HepG2 (cell line): ENCODE data around the gene PRRC2A. TPM values are rescaled to one million over a fixed set of nuclear protein-coding genes. Genes with fewer than 3 reads are reported as not detected.

Experiments
- ATAC-seq: fragments of 200-7000 bp; cut with Tn5 transposase; 3 replicates; pipeline ENCODE4 v1.9.1; 2020; ENCODE audit warnings: mild to moderate bottlenecking, moderate library complexity
- BruUV-seq: library from RNA; stranded (reverse); fragments of 400-500 nt; replicated peaks from 2 replicates; lab custom pipeline; 2021; lab: Mats Ljungman, UMichigan
- CTCF ChIA-PET: fragments of 300-600 bp; formaldehyde crosslinking; extraction: SDS; loops from one replicate; lab custom pipeline; 2021; ENCODE audit warnings: low total read pairs, inconsistent platforms, low intra/inter-chr PET ratio; lab: Yijun Ruan, JAX
- POLR2A ChIA-PET: fragments of 350-600 bp; sonication (Branson Sonifier 250); formaldehyde crosslinking; loops from one replicate; lab custom pipeline; 2020; ENCODE audit warnings: antibody characterized with exemption, inconsistent platforms; lab: Yijun Ruan, JAX
- DNase-seq: peaks from one replicate; pipeline ENCODE4 v3.0.0-alpha.2; 2015; ENCODE audit warnings: low spot score
- FAIRE-seq: peaks from 3 replicates; lab custom pipeline; 2011; peaks lifted over from hg19 to GRCh38; lab: Jason Lieb, UNC
- H2AFZ ChIP-seq: one replicate; pipeline ENCODE4 v1.6.1; 2011; ENCODE audit warnings: low read length, inconsistent platforms
- H3K27ac ChIP-seq: fragments of 300-600 bp; 3 replicates; pipeline ENCODE4 v1.8.0; 2011; ENCODE audit warnings: mixed run types, mild to moderate bottlenecking, mixed read lengths, low read length, inconsistent platforms; ENCODE audit not compliant: insufficient read depth; ENCODE audit errors: extremely low read length
- H3K27me3 ChIP-seq, 2 experiments: fragments of 200-600 bp in 1 of 2; 2 replicates in 1 of 2; 3 replicates in 1 of 2; pipeline versions ENCODE4 v1.6.0 to v1.8.0; 2011; ENCODE audit warnings: low read length in 2 of 2, mild to moderate bottlenecking in 2 of 2, moderate library complexity in 2 of 2, inconsistent platforms in 1 of 2; ENCODE audit not compliant: insufficient read depth in 2 of 2, control insufficient read depth in 1 of 2
- H3K36me3 ChIP-seq, 2 experiments: fragments of 200-600 bp in 1 of 2; replicated peaks in 1 of 2; 2 replicates in 1 of 2; 3 replicates in 1 of 2; pipeline versions ENCODE4 v1.5.1 to v1.8.0; 2011; ENCODE audit warnings: low read length in 2 of 2, inconsistent platforms in 1 of 2; ENCODE audit not compliant: insufficient read depth in 2 of 2, control insufficient read depth in 1 of 2
- H3K4me1 ChIP-seq: 2 replicates; pipeline ENCODE4 v1.5.1; 2012; ENCODE audit warnings: low read length, inconsistent platforms; ENCODE audit not compliant: insufficient read depth
- H3K4me2 ChIP-seq: 2 replicates; pipeline ENCODE4 v1.6.0; 2011; ENCODE audit warnings: low read depth, low read length, inconsistent platforms
- H3K4me3 ChIP-seq, 3 experiments: fragments of 200-600 bp in 1 of 3; sonication (generic), shearing (Covaris generic) in 1 of 3; replicated peaks in 1 of 3; 2 replicates each; pipeline ENCODE4 v1.5.1; 2011 to 2016; ENCODE audit warnings: low read length in 3 of 3, inconsistent platforms in 2 of 3, low read depth in 2 of 3, mild to moderate bottlenecking in 2 of 3, control low read depth in 1 of 3, mixed read lengths in 1 of 3; ENCODE audit not compliant: insufficient read depth in 1 of 3
- H3K79me2 ChIP-seq: one replicate; pipeline ENCODE4 v1.6.1; 2011; ENCODE audit warnings: low read length, inconsistent platforms; ENCODE audit not compliant: insufficient read depth
- H3K9ac ChIP-seq: 2 replicates; pipeline ENCODE4 v1.6.0; 2011; ENCODE audit warnings: mild to moderate bottlenecking, low read depth, low read length, inconsistent platforms; ENCODE audit not compliant: insufficient read depth
- H3K9me3 ChIP-seq: 2 replicates; pipeline ENCODE4 v1.5.1; 2012; ENCODE audit warnings: mild to moderate bottlenecking, low read length
- H4K20me1 ChIP-seq: 2 replicates; pipeline ENCODE4 v1.6.0; 2011; ENCODE audit warnings: inconsistent platforms, mild to moderate bottlenecking, low read length, moderate library complexity; ENCODE audit not compliant: insufficient read depth
- AGO1 ChIP-seq: fragments of 200-400 bp; formaldehyde crosslinking; IDR thresholded peaks from 2 replicates; pipeline ENCODE4 v1.6.1; 2017; ENCODE audit warnings: mild to moderate bottlenecking, low read depth, low read length, moderate library complexity; ENCODE audit not compliant: poor library complexity, severe bottlenecking
- ARID2 ChIP-seq: sonication (generic); formaldehyde crosslinking; IDR thresholded peaks from 2 replicates; pipeline ENCODE4 v1.8.1; 2022; ENCODE audit warnings: mild to moderate bottlenecking, missing genetic modification reagents, borderline replicate concordance
- ELF4 ChIP-seq: sonication (generic); formaldehyde crosslinking; IDR thresholded peaks from 2 replicates; pipeline ENCODE4 v1.5.0; 2020; ENCODE audit warnings: missing genetic modification reagents, mild to moderate bottlenecking, moderate library complexity, borderline replicate concordance
- NONO ChIP-seq, 2 experiments: fragments of 450-650 bp in 1 of 2; sonication (generic) in 1 of 2; formaldehyde crosslinking in 1 of 2; IDR thresholded peaks in 1 of 2; conservative IDR thresholded peaks in 1 of 2; 2 replicates each; pipeline versions ENCODE4 v1.6.1 to v1.8.0; 2017 to 2022; ENCODE audit warnings: mild to moderate bottlenecking in 1 of 2, missing genetic modification reagents in 1 of 2, moderate library complexity in 1 of 2
- PAF1 ChIP-seq: IDR thresholded peaks from 2 replicates; pipeline ENCODE4 v1.6.1; 2016; ENCODE audit warnings: missing genetic modification reagents, missing compliant biosample characterization
- POLR2AphosphoS5 ChIP-seq: IDR thresholded peaks from 2 replicates; pipeline ENCODE4 v1.6.1; 2012; ENCODE audit warnings: low read depth, low read length
- POLR2G ChIP-seq: fragments of 200-400 bp; formaldehyde crosslinking; IDR thresholded peaks from 2 replicates; pipeline ENCODE4 v1.6.1; 2018; ENCODE audit warnings: mild to moderate bottlenecking, low read depth, low read length, moderate library complexity
- TARDBP ChIP-seq: sonication (generic); formaldehyde crosslinking; IDR thresholded peaks from 2 replicates; pipeline ENCODE4 v1.8.0; 2022; ENCODE audit warnings: mild to moderate bottlenecking, missing genetic modification reagents
- ZNF724P ChIP-seq: sonication (generic); formaldehyde crosslinking; IDR thresholded peaks from 2 replicates; pipeline ENCODE4 v1.8.0; 2022; ENCODE audit warnings: missing genetic modification reagents, borderline replicate concordance
- WGBS: methylation state at CpG from one replicate; pipeline ENCODE4 v1.1.6; 2017; ENCODE audit warnings: low lambda C conversion rate; 5-methylcytosine and 5-hydroxymethylcytosine counted together
- in situ Hi-C: cut with HindIII; loops from 2 replicates; pipeline ENCODE4 v1.10.0; 2017; ENCODE audit warnings: low pct_unique_long_range_greater_than_20kb; ENCODE audit not compliant: extremely low pct_ligation_motif_present
- intact Hi-C: fragments of 100-400 bp; cut with micrococcal nuclease; formaldehyde crosslinking; loops from one replicate; pipeline ENCODE4 v1.10.0; 2022; ENCODE audit not compliant: unreplicated experiment
- polyA plus RNA-seq, 8 experiments: library from polyadenylated mRNA; depleted of rRNA in 3 of 8; stranded (reverse) in 7 of 8; unstranded in 1 of 8; fragments of >200 nt; fragmentation: Illumina TruSeq in 4 of 8; extraction: Trizol in 4 of 8; gene quantifications; 2 replicates each; pipeline versions ENCODE4 v1.2.1 to v1.2.3, GENCODE V29; 2011 to 2016; ENCODE audit warnings: low read depth in 4 of 8, missing spikeins in 1 of 8, mixed read lengths in 1 of 8; ENCODE audit not compliant: insufficient read depth in 1 of 8
- total RNA-seq, 5 experiments: library from RNA; depleted of rRNA; stranded (reverse); fragments of >200 nt; fragmentation: Illumina TruSeq; extraction: Trizol; gene quantifications; 2 replicates each; pipeline ENCODE4 v1.2.3, GENCODE V29; 2016; ENCODE audit warnings: low read depth in 1 of 5
- TF ChIP-seq, protein P1 (sequence below): sonication (generic); formaldehyde crosslinking; IDR thresholded peaks from 2 replicates; pipeline ENCODE4 v1.9.0; 2022; ENCODE audit warnings: missing genetic modification reagents, mild to moderate bottlenecking, borderline replicate concordance
- TF ChIP-seq, protein P2 (sequence below): IDR thresholded peaks from 2 replicates; pipeline ENCODE4 v1.6.1; 2016; ENCODE audit warnings: missing compliant biosample characterization, missing genetic modification reagents, borderline replicate concordance
- TF ChIP-seq, protein P3 (sequence below): sonication (generic); formaldehyde crosslinking; IDR thresholded peaks from 2 replicates; pipeline ENCODE4 v1.5.1; 2020; ENCODE audit warnings: missing genetic modification reagents, mild to moderate bottlenecking, borderline replicate concordance
- TF ChIP-seq, protein P4 (sequence below): sonication (generic); formaldehyde crosslinking; conservative IDR thresholded peaks from 2 replicates; pipeline ENCODE4 v1.8.0; 2022; ENCODE audit warnings: mild to moderate bottlenecking, moderate library complexity, missing genetic modification reagents

PRRC2A gene
- total and polyA plus RNA-seq, 2 of the 13 experiments (the other 11 are each of a cell fraction or from before 2014, with no cell fraction given): 38.9 to 47.4 TPM

DNA sequence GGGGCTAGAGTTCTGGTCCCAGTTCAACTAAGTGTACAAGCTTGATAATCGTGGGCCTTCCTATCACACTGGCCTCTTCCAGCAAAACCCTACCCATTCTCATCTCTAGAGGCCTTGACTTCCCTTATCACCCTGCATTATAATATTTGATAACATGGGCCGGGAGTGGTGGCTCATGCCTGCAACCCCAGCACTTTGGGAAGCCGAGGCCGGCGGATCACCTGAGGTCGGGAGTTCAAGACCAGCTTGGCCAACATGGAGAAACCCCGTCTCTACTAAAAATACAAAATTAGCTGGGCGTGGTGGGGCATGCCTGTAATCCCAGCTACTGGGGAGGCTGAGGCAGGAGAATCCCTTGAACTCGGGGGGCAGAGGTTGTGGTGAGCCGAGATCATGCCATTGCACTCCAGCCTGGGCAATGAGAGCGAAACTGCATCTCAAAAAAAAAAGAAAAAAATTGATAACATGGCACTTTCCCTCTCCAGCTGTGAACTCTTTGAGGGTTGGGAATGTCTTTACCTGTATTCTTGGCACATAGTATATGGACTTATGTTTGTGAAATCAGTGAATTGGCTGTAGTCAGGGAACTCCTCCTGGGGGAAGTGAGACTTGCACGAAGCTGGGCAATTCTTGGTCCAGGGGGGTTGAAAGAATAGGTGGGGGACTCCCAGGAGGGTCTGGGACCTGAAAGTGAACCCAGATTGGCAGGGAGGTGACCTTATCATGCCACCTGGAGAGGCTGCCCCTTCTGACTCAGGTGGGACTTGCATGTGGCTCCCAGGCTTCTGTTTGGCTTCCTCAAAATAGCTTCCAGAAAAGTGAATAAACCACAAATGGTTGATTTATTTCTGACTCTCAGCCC, 41.0 kb downstream of the PRRC2A start:
- Histone ChIP-seq H3K9ac (no peak overlapping the region), H3K79me2 (peaks cover 67% of the 10 kb centered on the region), H3K27me3 (no peaks in the 10 kb centered on the region; a peak in 1 of 5 replicates), H3K4me1 (peaks cover 78% of the 10 kb centered on the region), H2AFZ (no peak overlapping the region), H4K20me1 (peaks cover 19% of the 10 kb centered on the region; the same call in 1 of the 2 replicates), H3K4me2 (peak overlapping the region; percentile 100), H3K9me3 (no peaks in the 10 kb centered on the region), H3K36me3 (peaks cover 10 to 20% of the 10 kb centered on the region in 2 experiments), H3K27ac (peak overlapping the region; percentile 73), H3K4me3 (peak overlapping the region in 1 of 3 experiments; percentile 78; a peak in 1 of 6 replicates)
- BruUV-seq: no TSS peak
- POLR2A ChIA-PET: interaction anchor here (0.7 to 7.4 kb wide), 24 partner anchors 8 to 530 kb away, joined by 3 to 438 read pairs (median 5); partner anchors contain the start of genes ABHD16A, AIF1, APOM and BAG6
- ATAC-seq: no peak
- in situ Hi-C loops: no loop called here
- intact Hi-C loops: no loop called here
- no peak for FAIRE-seq
- no peak for DNase-seq
- 93% methylated on average over 12 of the region's 12 CpGs for WGBS
- CTCF ChIA-PET: no interaction called here
- TF ChIP-seq ARID2 (no peak), ZNF724P (peak; percentile 13; the same call in 1 of the 2 replicates), POLR2AphosphoS5 (peak; percentile 32; the same call in 1 of the 2 replicates), TARDBP (CRISPR knock-in tag) (0 out of 2 replicates have a peak, but pooled peaks have one; percentile 5), PAF1 (CRISPR knock-in tag) (peak; percentile 83), POLR2G (peak; percentile 44; the same call in 1 of the 2 replicates), AGO1 (peak; percentile 19), ELF4 (CRISPR knock-in tag) (no peak), NONO (IDR thresholded peaks at IDR 0.05) (no peak), NONO (CRISPR knock-in tag; conservative IDR thresholded peaks at IDR 0.05) (0 out of 2 replicates have a peak, but pooled peaks have one; percentile 2)
- TF ChIP-seq, protein P1, sequence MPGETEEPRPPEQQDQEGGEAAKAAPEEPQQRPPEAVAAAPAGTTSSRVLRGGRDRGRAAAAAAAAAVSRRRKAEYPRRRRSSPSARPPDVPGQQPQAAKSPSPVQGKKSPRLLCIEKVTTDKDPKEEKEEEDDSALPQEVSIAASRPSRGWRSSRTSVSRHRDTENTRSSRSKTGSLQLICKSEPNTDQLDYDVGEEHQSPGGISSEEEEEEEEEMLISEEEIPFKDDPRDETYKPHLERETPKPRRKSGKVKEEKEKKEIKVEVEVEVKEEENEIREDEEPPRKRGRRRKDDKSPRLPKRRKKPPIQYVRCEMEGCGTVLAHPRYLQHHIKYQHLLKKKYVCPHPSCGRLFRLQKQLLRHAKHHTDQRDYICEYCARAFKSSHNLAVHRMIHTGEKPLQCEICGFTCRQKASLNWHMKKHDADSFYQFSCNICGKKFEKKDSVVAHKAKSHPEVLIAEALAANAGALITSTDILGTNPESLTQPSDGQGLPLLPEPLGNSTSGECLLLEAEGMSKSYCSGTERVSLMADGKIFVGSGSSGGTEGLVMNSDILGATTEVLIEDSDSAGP (CRISPR knock-in tag): 0 out of 2 replicates have a peak, but pooled peaks have one; percentile 14
- TF ChIP-seq, protein P2, sequence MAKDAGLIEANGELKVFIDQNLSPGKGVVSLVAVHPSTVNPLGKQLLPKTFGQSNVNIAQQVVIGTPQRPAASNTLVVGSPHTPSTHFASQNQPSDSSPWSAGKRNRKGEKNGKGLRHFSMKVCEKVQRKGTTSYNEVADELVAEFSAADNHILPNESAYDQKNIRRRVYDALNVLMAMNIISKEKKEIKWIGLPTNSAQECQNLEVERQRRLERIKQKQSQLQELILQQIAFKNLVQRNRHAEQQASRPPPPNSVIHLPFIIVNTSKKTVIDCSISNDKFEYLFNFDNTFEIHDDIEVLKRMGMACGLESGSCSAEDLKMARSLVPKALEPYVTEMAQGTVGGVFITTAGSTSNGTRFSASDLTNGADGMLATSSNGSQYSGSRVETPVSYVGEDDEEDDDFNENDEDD: no peak
- TF ChIP-seq, protein P3, sequence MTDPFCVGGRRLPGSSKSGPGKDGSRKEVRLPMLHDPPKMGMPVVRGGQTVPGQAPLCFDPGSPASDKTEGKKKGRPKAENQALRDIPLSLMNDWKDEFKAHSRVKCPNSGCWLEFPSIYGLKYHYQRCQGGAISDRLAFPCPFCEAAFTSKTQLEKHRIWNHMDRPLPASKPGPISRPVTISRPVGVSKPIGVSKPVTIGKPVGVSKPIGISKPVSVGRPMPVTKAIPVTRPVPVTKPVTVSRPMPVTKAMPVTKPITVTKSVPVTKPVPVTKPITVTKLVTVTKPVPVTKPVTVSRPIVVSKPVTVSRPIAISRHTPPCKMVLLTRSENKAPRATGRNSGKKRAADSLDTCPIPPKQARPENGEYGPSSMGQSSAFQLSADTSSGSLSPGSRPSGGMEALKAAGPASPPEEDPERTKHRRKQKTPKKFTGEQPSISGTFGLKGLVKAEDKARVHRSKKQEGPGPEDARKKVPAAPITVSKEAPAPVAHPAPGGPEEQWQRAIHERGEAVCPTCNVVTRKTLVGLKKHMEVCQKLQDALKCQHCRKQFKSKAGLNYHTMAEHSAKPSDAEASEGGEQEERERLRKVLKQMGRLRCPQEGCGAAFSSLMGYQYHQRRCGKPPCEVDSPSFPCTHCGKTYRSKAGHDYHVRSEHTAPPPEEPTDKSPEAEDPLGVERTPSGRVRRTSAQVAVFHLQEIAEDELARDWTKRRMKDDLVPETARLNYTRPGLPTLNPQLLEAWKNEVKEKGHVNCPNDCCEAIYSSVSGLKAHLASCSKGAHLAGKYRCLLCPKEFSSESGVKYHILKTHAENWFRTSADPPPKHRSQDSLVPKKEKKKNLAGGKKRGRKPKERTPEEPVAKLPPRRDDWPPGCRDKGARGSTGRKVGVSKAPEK (CRISPR knock-in tag): 0 out of 2 replicates have a peak, but pooled peaks have one; percentile 1
- TF ChIP-seq, protein P4, sequence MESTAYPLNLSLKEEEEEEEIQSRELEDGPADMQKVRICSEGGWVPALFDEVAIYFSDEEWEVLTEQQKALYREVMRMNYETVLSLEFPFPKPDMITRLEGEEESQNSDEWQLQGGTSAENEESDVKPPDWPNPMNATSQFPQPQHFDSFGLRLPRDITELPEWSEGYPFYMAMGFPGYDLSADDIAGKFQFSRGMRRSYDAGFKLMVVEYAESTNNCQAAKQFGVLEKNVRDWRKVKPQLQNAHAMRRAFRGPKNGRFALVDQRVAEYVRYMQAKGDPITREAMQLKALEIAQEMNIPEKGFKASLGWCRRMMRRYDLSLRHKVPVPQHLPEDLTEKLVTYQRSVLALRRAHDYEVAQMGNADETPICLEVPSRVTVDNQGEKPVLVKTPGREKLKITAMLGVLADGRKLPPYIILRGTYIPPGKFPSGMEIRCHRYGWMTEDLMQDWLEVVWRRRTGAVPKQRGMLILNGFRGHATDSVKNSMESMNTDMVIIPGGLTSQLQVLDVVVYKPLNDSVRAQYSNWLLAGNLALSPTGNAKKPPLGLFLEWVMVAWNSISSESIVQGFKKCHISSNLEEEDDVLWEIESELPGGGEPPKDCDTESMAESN (CRISPR knock-in tag): 0 out of 2 replicates have a peak, but pooled peaks have one; percentile 42
